ENCODE results near the gene BTRC.

The BTRC gene

GRCh38 chr10:101446947-101447346 lies 93.0 kb downstream of the BTRC start:
- DNase-seq = no peak

GRCh38 chr10:101447477-101447876 lies 93.5 kb downstream of the BTRC start:
- DNase-seq = no peak

- no peak for DNase-seq
Measured at GRCh38 chr10:101450277-101451080, 96.5 kb downstream of the BTRC start.

- DNase-seq = no peak
Measured at GRCh38 chr10:101451261-101451660, 97.3 kb downstream of the BTRC start.

DNA sequence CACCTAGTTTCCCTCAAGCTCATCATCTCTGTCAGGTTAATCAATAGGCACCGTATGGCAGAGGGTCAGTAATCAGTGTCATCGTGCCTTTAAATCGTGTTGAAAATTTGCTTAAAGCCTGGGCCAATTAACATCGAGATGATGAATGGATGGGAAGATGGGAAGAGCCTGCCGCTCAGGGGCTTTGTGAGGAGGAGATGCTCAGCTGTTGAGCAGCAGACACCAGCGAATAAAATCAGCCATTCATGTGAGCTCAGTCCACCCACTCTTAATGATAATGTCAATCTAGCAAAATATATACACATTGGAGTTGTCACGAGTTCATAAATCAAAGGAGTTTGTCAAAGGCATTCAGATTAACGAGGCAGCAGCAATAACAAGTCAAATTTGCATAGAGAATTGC lies 97.7 kb downstream of the BTRC start:
- DNase-seq = peak; percentile 58

DNA sequence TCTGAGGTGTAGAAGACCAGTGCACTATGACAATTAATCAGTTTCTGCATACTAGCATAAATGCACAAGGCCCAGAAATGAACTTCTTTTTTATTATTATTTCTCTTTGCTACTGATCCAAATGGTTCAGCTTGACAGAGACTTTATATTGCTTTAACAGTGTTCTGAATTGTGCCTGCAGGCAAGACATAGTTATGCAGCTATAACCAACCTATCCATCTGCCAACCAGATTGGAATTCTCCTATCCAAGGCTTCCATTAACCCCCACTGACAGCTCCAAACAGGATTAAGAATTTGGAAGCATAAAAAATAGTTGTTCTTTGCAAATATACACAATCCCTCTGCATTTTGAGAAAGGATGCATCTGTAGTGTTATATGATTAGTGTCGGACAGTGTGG lies 98.2 kb downstream of the BTRC start:
- no peak for DNase-seq

- no peak for DNase-seq
Measured at GRCh38 chr10:101452593-101452992, 98.6 kb downstream of the BTRC start.

DNA sequence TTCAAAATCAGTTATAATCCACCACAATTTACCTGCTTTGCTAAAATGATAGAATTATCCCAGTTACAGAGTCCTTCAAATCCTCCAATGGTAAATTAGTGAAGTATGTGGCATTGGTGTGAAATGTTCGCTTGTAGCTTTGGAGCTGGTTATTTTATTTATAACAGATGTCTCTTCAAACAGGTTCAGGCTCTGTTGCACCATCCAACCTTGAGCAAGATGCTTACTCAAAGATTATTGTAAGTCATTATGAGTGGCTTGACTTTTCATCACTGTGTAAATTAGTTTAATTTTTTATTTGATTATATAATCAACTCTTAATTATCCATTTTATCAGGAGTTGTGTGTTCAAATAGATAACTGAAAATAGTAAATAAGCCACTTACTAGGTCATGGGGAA lies 99.4 kb downstream of the BTRC start:
- DNase-seq = no peak

GRCh38 chr10:101453791-101454718 lies 100.1 kb downstream of the BTRC start:
- DNase-seq = no peak

- no peak for DNase-seq
Measured at GRCh38 chr10:101458869-101459268, 104.9 kb downstream of the BTRC start.

DNA sequence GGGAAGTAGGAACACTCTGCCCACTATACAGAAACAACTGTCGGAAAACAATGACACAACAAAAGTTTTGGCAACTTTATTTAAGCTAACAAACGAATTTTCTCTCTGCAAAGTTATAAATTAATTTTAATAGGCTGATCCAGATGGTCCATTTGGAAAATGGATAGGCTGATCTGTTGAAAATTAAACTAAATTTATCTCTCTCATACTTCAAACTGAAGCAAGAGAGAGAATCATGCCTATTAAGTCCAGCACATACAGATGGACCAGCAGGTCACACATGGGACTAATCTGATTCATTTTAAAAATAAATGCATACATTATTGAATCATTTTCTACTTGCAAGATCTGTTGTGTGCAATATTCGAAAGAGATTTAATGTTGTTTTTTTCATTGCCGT lies 110.1 kb downstream of the BTRC start:
- no peak for DNase-seq

DNA sequence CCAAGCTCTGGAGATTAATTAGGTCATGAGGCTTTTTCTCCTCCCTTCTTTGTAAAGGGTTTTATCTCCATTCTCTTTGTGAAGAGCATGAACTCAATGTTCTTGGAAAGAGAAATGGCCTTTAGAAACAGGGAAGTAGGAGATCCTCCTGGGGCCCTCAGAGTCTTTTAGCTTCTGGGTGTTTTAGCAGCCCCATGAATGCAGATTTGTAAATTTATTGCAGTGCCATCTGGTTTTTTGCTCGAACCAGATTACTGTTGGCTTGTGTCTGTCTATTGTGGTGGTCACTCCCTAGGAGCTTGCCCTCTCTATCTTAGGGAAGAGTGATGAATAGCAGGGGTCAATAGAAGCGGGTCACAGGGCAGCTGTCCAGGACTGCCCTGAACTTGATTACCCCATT lies 110.6 kb downstream of the BTRC start:
- peak; percentile 51 for DNase-seq

GRCh38 chr10:101466016-101466912 lies 112.3 kb downstream of the BTRC start:
- DNase-seq = peak; percentile 94

- DNase-seq = peak; percentile 82
Measured at GRCh38 chr10:101467286-101467770, 113.4 kb downstream of the BTRC start.

GRCh38 chr10:101468159-101468558 lies 114.2 kb downstream of the BTRC start:
- DNase-seq = no peak

GRCh38 chr10:101476383-101476782 lies 122.4 kb downstream of the BTRC start:
- DNase-seq = no peak

DNA sequence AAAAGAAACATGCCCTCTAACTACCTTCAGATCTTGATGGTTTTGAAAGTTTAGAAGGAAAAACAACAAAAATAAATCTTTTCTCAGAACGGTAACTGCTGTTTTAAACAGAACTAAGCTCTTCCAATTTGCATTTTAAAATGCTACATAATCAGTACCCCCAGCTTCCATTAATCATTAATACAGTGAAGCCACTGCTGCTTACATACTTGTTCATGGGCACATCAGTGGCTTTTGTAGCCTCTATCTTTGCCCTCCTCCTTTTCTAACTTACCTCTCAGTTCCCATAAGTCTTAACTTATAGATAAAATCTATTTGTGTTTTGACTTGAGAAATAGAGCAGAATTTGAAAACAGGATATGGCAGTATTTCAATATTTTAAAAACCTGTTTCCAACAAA lies 125.0 kb downstream of the BTRC start:
- no peak for DNase-seq

GRCh38 chr10:101481256-101481655 lies 127.3 kb downstream of the BTRC start:
- DNase-seq = no peak

GRCh38 chr10:101482568-101482967 lies 128.6 kb downstream of the BTRC start:
- DNase-seq = no peak

DNA sequence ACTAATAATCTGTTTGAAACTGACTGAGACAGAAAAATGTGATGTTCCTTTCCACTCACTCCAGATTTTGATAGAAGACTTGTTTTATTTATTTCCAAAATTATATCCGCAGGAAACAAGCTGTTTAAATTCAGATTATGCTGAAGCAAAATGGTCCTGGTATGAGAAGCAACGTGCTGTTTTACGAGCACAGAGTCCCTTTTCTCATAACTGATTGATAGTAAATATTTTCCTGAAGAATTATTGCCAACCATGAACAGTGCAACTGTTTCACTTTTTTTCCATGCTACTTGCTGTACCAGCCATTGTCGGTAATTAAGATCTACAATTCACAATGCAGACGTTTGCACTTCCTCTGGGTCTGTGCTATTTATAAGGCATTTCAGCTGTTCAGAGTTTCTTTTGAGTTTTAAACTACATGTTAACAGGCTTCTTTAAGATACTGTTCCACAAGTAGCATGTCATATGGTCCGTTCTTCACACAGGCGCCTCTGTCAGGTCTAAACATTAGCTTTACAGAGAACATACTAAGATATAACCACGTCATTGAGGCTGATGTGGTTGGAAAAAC lies 130.3 kb downstream of the BTRC start:
- no peak for DNase-seq

DNA sequence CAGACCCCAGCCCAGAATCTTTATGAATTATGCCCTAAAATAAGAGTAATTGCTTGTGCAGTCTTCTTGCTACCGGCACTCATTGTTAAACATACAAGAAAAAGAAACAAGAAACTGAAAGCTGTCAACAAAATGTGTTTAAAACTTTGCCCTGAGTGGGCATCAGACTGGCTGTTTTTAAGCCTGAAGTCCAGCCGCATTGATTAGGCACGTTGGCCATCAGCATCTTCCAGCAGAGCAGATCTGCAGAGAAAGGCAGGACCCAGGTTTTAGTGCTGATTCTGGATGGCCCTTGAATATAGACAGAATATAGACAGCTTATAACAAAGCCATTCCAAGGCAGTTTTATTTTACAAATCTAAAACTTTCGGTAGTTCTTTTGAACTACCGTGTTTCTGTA lies 131.2 kb downstream of the BTRC start:
- no peak for DNase-seq

All from eye (tissue), 1 donor.